GM19452 (cell line): ENCODE results near the gene CENPU.

ENCODE experiments used
- ATAC-seq: cut with Tn5 transposase; IDR thresholded peaks from one replicate; pipeline ENCODE4 v1.9.1; 2021; ENCODE audit not compliant: unreplicated experiment

CENPU gene

DNA sequence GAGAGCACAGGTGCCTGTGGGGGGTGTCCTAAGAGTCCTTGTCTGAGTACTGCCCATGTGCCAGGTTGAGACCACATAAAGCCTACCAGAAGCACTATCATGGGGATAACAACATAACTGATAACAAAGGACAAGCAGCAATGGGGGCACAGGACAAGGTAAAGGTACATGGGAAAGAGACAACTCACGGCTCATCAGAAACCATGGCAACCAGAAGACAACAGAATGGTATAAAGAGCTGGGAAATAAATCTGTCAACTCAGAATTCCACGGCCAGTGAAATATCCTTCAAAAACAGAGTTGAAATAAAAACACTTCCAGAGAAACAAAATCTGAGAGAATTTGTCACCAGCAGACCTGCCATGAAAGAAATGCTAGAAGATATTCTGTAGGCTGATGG, 20.0 kb downstream of the CENPU start:
- no peak for ATAC-seq

DNA sequence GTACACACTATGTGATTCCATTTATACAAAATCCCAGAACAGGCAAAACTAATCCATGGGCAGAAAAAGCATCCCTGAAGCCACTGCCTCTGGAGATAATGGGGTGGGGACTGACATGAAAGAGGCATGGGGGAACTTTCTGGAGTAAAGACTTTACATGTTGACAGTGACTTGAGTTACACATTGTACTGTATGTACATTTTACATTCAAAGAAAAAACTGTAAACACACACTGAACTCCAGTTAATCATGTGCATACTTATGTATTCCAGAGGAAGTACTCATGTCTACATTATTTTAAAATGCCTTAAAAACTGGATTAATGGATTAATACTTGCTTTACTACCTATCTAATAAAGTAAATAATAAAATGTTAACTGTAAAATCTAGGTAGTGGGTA, 21.6 kb downstream of the CENPU start:
- ATAC-seq, result no peak

DNA sequence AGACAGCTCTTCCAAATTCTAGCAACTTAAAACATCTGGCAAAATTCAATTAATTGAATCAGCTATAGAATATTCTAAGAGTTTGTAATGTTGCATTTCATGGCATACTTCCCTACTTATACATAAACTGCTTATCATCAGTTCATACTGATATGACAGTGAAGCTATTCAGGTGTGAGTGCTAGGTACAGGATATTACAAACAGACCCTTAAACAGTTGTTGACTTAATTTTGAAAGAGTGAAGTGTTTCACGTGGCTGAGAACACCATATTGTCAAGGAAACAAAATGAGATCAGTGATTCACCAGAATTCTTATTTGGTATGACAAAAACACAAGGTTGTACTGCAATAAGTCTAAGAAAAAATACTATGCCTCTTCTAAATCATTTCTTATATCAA, 27.4 kb downstream of the CENPU start:
- ATAC-seq, result no peak

DNA sequence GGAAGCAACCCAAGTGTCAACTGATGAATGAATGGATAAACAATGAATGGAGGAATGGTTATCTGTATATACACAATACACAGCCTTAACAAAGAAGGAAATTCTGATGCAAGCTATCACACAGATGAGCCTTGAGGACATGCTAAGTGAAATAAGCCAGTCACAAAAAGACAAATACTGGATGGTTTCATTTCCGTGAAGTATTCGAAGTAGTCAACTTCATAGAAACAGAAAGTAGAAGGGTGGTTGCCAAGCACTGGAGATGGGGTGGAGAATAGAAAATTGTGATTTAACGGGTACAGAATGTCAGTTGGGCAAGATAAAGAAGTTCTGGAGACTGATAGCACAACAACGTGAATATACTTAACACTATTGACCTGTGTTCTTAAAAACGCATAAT, 28.2 kb downstream of the CENPU start:
- no peak for ATAC-seq

DNA sequence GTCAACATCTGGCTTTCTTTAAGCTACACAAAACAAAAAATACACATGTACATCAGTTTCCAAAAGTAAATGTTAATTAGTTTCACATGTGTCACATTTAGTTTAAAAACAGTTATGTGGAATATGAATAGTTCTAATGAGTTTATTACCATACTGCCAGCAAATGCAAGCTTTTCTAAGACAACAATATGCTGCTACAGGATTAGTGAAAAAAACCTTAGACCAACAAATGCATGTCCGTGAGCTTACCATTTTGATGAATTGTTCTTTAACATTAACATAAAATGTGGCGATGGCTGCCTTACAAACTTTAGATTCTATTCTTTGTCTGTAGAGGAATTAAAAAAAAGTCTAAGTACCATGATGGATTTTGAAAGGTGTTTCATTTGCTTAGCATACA, 31.8 kb downstream of the CENPU start:
- ATAC-seq, result no peak

DNA sequence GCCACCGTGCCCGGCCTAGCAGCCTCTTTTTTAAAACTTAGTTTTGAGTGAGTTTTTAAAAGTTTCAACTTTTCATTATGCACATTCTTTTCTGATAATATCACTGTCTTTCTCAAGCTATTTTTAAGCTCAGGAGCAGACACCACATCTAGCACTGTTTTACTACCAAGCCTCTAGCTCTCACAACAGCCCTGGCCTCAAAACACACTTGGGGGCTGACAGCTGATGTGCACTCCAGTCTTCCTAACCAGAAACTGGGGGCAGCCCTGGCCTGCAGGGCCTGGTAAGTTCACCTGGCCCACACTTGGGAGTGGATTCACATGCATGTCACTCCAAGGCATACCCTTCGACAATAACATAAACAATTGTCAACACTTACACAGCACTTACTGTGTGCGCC, 34.0 kb downstream of the CENPU start:
- no peak for ATAC-seq

DNA sequence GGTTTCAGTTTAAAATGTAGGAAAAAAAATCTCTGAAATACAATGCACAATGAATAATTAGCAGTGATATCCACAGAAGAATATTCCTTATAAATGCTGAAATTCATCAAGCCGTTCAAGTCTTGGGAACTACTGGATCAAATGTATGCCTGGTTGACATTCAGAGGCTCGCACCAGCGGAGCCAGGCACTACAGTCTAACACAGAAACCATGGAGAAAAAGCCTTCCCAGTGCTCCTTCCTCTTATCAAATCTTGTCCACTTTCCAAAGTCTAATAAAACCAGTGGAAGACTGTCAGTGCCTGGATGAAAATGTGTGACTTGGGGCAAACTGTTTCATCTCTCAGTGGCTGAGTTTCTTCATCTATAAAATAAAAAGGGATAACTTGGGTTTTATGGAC, 35.9 kb downstream of the CENPU start:
- ATAC-seq, result no peak

DNA sequence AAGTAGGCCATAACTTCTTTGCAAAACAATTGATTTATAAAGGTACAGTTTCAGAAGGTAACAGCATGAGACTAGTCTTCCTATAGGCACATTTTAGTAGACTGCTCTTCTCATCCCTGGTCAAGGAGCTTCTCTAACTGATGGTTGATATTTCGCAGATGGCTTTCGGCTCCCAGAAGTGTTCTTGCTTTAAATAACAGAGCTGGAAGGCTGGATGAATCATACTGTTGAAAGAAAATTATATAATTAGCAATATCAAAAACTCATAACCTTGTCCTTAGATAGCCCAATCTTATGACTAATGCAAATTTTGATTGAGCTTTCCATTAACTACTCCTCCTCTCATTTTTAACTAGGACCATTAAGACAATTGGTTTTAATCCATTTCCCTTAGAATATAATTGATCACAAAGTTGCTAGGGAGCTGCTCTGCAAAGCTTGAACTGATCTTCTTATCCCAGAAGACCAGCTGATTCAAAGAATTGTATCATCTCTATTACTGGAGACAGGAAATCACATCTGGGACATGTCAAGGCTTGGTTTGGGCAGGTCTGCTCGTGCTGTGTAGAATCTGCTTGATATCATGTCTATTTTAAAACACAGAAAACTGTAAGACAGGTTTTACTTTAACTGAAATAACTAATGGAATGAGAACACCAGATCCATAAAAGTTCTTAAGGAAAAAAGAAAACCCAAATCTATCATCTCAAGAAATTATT, 38.6 kb downstream of the CENPU start:
- ATAC-seq, result no peak

DNA sequence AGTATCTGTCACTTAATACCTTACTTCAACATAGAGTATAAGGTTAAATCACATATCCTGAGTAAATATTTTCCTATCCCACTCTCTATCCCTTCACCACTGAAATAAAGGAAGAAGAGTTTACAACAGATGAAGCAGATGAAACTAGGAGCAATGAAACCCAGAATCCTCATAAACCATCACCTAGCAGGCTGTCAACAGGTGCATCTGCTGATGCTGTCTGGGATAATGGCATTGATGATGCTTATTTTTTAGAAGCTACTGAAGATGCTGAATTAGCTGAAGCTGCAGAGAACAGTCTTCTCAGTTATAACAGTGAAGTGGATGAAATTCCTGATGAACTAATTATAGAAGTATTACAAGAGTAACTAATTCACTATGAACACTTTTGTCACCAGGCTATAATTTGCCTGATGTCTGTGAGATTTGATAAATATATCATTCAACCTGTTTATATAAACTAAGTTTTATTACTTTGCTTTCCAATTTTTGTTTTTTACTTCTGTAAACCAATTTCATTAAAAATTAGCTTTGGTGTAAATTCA, 39.4 kb downstream of the CENPU start:
- no peak for ATAC-seq

DNA sequence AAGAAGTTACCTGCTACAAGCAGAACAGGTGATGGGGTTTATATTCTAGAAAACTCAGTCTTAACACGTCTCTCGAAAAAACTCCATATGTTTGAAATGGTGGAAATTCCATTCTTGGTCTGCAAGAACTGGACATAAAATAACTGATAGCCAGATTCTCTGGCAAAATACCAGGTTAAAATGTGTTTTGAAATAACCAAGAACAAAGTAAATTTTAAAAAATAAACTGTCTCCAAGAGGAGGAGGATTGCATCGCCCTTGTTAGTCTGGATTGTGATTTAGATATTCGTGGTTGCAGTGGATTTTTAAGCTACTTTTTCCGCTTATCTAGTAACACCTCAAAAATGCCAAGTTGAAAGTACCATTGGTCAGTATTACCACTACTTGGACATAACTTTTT, 40.8 kb downstream of the CENPU start:
- ATAC-seq, result no peak

DNA sequence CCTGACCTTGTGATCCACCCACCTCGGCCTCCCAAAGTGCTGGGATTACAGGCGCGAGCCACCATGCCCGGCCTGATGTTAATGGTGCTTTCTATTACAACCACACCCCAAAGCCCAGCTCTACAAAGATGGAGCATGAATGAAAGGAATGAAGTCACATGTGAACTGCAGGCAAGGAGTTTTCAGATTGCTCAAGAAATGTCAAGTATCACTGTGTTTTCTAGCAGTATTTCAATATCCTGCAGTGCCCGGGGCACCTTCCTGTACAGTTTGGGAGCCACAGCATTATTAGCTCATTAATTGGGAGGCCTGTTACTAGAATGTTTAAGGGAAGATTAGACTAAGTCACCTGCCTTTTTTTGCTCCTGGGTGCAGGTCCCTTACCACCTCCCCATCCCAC, 44.2 kb downstream of the CENPU start:
- ATAC-seq, result no peak

DNA sequence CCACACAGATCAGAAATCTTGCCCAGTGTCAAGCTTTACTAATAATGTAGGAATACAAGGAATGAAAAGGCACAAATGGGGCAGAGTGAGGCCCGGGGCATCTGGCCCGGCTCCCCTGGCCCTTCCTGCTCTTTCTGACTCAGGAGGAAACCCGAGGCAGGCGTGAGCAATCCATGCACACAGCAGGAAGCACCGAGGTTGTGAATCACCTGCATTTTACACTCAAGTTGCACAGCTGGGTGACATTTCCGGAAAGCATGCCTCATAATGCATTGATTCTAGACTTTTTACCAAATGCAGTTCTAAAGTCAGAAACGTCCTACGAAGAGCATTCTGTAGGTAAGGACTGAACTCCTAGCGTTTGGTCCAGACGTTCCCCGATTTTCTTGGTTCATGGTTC, 45.4 kb downstream of the CENPU start:
- ATAC-seq, result no peak

DNA sequence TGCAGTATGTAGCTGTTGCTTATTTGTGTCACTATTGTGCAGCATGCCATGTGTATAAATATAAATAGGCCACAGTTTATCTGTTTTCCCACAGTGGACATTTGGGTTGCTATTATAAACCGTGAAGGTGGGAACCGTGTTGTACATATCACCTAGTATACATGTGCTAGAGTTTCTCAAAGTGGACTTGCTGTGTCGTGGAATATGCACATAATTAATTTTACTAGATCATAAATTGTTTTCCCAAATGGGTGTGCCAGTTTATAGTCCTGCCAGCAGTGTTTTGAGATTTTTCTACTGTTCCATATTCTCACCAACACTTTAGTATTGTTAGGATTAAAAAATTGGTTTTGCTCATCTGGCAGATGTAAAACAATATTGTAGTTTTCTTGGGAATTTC, 45.9 kb downstream of the CENPU start:
- ATAC-seq, result no peak

DNA sequence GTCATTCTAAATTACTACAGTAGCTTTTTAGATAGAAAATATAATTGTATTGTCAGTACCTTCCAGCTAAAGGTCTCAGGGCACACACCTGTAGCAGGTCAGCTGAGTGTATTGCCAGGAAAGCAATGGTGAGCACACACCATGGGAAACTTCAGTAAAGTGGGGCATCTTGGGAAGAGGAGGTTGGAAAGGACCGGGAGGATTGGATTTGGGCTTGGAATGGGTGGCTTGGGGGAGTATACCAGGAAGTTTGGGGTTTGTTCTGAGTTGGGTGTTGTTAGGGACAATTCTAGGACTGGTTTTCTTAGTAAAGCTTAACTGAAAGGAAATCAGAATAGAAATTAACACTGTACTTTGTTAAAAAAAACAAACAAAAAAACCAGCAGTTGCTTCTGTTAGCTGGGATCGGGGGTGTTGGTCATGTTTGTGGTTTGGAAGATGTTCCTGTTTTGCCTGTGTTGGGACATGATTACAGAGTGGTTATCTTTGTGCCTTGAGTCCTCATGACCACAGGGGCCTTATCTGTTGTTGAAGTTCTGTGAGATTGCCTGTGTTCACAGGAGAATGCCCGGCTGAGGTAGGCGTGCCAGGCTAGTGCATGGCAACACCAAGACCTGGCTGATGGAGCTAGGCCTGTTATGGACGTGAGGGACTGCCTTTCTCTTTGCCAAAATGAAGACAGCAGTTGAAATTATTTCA, 49.3 kb downstream of the CENPU start:
- no peak for ATAC-seq

DNA sequence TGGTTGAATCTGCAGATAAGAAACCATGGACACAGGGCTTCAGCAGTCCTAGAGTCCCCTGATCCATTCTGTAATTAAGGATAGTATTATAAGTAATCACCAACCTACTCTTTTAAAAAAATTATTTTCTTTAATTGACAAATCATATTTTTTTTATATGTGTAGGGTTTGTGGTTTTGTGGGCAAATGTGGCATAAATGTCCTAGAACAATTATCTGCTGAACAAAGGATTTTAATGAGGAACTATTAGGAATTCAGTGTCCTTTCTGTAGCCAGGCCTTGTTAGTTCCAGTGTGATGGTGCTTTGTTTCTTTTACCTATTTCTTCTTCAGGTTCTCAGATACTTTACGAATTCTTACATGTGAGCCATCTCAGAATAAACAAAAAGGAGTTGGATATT, 52.0 kb downstream of the CENPU start:
- no peak for ATAC-seq

DNA sequence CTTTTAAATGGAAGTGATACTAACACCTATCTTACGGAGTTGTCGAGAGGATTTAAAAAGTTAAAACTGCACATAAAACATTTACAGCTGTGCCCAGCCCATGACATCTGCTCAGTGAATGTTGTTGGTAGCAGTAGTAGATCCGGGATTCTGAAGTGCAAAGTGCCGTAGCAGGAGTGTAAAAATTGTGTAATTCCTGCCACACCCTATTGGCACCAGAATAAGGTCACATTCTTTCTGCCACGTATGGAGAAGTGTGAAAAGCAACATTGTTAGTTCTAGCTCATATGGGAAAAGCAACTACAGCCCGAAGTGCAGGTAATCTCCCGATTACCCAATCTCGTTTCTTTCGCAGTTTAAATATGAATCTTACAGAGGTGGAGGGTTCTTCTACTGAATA, 53.2 kb downstream of the CENPU start:
- no peak for ATAC-seq

DNA sequence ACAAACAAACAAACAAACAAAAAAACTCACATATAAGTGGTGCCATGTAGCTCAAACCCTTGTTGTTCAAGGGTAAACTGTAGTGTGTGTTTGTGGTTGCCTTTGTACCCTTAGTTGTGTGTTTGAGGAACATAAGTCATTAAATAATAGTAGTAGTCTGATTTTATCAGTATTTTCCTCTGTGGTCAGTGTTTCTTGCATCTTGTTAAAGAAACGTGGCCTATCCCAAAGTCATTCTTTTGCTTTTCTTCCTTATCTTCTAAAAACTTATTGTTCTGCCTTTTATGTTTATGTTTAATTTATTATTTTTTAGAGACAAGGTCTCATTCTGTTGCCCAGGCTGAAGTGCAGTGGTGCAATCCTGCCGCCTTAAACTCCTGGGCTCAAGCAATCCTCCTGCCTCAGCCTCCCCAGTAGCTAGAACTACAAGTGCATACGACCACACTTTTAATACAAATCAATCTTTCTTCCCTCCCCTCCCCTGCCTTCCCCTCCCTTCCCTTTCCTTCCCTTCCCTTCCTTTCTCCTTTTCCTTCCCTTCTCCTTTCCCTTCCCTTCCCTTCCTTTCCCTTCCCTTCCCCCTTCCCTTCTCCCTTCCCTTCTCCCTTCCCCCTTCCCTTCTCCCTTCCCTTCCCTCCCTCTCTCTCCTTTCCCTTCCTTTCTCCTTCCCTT, 57.9 kb downstream of the CENPU start:
- ATAC-seq, result no peak

DNA sequence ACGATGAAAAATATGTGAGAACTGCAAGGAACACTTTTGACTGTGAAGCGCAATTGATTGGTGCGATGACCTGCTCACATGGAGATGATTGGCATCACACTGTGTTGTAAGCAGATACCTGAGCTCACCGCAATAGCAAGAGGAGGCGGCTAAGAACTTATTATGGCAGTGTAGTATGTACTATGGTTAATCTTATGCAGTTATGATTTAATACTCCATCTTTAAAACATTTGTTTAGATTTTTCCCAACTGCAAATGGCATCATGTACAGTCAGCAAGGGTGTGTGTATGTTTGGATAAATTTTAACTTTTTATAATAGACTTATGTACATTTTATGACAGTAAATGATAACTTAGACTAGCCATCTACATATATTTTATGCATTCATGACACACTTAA, 58.9 kb downstream of the CENPU start:
- ATAC-seq, result no peak

DNA sequence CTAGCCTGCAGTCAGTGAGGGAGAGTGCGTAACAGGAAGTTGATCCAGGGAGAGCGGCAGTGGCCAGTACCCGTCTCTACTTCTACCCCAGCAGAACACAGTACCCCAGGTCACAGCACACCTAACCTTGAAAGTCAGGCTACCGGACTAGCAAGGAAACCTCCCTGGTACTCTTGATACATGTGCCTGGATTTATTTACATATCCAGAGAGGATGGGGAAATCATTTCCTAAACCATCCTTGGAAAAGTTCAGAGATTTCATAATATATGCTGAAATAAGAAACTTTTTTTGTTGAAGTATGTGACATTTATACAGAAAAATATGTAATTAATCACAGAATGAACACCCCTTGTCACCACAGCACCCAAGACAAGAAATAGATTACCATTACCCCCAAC, 59.9 kb downstream of the CENPU start:
- no peak for ATAC-seq

DNA sequence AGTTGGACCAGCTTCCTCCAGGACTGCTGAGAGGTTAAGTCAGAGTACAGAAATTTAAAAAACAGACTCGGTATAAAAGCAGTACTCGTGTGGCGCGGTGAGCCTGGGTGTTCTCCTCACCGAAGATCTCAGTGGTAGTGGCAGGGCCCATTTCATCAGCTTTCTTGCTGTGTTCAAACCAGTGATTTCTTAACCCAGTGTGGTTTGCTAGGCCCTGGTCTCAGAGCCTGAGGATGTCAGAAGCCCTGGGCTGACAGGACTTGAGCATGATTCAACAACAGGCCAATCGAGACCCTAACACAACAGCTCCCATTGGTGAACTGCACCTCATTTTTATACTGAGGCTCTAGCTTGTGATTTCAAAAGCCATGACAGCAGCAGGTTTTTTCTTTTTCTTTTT, 61.2 kb downstream of the CENPU start:
- no peak for ATAC-seq

DNA sequence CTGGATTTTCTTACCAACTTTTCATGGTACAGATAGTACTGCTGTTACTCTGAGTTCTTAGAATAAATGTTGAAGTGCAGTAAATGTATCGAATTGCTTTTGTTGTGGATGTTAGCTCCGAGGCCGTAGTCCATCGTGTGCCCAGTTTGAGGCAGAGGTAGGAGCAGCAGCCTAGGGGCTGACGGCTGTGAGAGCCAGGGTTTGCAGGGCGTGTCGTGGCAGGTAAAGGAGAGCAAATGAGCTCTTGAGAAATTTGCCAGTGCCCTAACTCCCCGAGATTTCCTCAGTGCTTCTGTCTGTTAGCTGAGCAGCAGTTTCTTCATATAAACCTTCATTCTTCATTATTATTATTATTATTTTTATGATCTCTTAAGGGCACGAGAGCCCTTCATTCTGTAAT, 62.8 kb downstream of the CENPU start:
- no peak for ATAC-seq

DNA sequence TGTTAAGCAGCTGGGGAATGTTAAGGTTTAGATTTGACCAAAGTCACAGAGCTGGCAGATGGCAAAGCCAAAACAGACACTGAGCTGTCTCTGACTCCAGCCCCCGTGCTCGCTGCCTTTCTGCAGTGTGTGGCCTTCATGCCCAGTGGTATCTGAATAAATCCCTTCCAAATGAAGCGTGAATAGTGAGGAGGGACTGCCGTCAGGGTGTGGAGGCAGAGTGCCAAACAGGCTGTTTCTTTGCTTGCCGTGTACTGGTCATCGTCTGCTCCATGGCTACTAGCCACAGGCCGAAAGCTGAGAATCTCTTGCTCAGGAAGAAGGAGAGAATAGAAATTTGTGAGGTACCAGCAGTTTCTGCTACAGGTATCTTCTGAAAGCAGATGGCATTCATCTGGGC, 64.6 kb downstream of the CENPU start:
- no peak for ATAC-seq
